Endodermal cell (in vitro differentiated cells): ENCODE data around the gene KRT33B. TPM values are rescaled to one million over a fixed set of nuclear protein-coding genes. Genes with fewer than 3 reads are reported as not detected.

ENCODE experiments used
- DNase-seq: peaks from one replicate; pipeline ENCODE4 v3.0.0-alpha.2; 2017
- H3K27ac ChIP-seq: 2 replicates; pipeline ENCODE4 v1.5.1; 2013; ENCODE audit warnings: mild to moderate bottlenecking, low read depth, low read length, moderate library complexity
- H3K27me3 ChIP-seq: 2 replicates; pipeline ENCODE4 v1.6.1; 2013; ENCODE audit warnings: mild to moderate bottlenecking, low read length, moderate library complexity; ENCODE audit not compliant: insufficient read depth, control insufficient read depth, poor library complexity, severe bottlenecking
- H3K36me3 ChIP-seq: 2 replicates; pipeline ENCODE4 v1.7.0; 2013; ENCODE audit warnings: mild to moderate bottlenecking, low read length, moderate library complexity; ENCODE audit not compliant: control insufficient read depth, insufficient read depth
- H3K4me1 ChIP-seq: one replicate; pipeline ENCODE4 v1.7.0; 2013; ENCODE audit warnings: low read length; ENCODE audit not compliant: control insufficient read depth, insufficient read depth
- H3K4me3 ChIP-seq: 2 replicates; pipeline ENCODE4 v1.5.1; 2013; ENCODE audit warnings: mild to moderate bottlenecking, low read length, moderate library complexity
- H3K9ac ChIP-seq: 2 replicates; pipeline ENCODE4 v1.6.1; 2013; ENCODE audit warnings: mild to moderate bottlenecking, low read length, moderate library complexity; ENCODE audit not compliant: poor library complexity, severe bottlenecking; ENCODE audit errors: extremely low read depth
- H3K9me3 ChIP-seq: 2 replicates; pipeline ENCODE4 v1.6.1; 2013; ENCODE audit warnings: mild to moderate bottlenecking, low read length, moderate library complexity; ENCODE audit not compliant: control insufficient read depth
- H3K27ac Mint-ChIP-seq: 2 replicates; pipeline ENCODE4 v1.8.0; 2020; ENCODE audit warnings: mixed read lengths
- H3K27me3 Mint-ChIP-seq: 2 replicates; pipeline ENCODE4 v1.8.0; 2021; ENCODE audit warnings: mild to moderate bottlenecking, mixed read lengths; ENCODE audit not compliant: insufficient read depth
- H3K36me3 Mint-ChIP-seq: 2 replicates; pipeline ENCODE4 v1.8.0; 2020; ENCODE audit warnings: low read depth, mixed read lengths
- H3K4me1 Mint-ChIP-seq: 2 replicates; pipeline ENCODE4 v1.8.0; 2020; ENCODE audit warnings: mixed read lengths
- H3K4me3 Mint-ChIP-seq: 2 replicates; pipeline ENCODE4 v1.8.0; 2020; ENCODE audit warnings: mild to moderate bottlenecking, moderate library complexity, mixed read lengths
- H3K9me3 Mint-ChIP-seq: 2 replicates; pipeline ENCODE4 v1.8.0; 2020; ENCODE audit warnings: mild to moderate bottlenecking, mixed read lengths
- CTCF ChIP-seq: fragments of 200-600 bp; sonication (generic); conservative IDR thresholded peaks from 2 replicates; pipeline ENCODE4 v1.5.0; 2021; ENCODE audit warnings: antibody characterized with exemption, mild to moderate bottlenecking
- WGBS, 2 experiments: methylation state at CpG; one replicate each; pipeline versions ENCODE4 v1.1.5 to v1.1.7; 2013; ENCODE audit warnings: missing lambda C conversion rate in 2 of 2, mixed read lengths in 1 of 2; ENCODE audit not compliant: insufficient coverage in 1 of 2, insufficient read length in 1 of 2; 5-methylcytosine and 5-hydroxymethylcytosine counted together
- total RNA-seq, 2 donors: library from RNA; stranded (reverse); fragmentation: NEBNext Ultra II Directional in 1 of 2; extraction: Animal tissue kit (Norgen Biotek cat#: 25700) in 1 of 2; gene quantifications; 2 replicates in 1 of 2; 3 replicates in 1 of 2; pipeline ENCODE4 v1.2.1, GENCODE V29; 2021

KRT33B gene
- total RNA-seq, 2 donors from 2014 or later, result not detected

- no peak for DNase-seq
- TF ChIP-seq CTCF, result no peak
- Histone ChIP-seq H3K4me1 (no peaks in the 10 kb centered on the region), H3K27ac (no peak overlapping the region), H3K36me3 (no peaks in the 10 kb centered on the region), H3K9me3 (peaks cover 27% of the 10 kb centered on the region), H3K9ac (no peak overlapping the region), H3K27me3 (no peaks in the 10 kb centered on the region), H3K4me3 (no peak overlapping the region)
- no peak overlapping the region for H3K27ac Mint-ChIP-seq
- 87 to 90% methylated on average over 3 of the region's 3 CpGs for WGBS, 2 experiments
- H3K36me3 Mint-ChIP-seq, result no peaks in the 10 kb centered on the region
- peaks cover 38% of the 10 kb centered on the region for H3K9me3 Mint-ChIP-seq
- H3K27me3 Mint-ChIP-seq, result peaks cover 14% of the 10 kb centered on the region
- H3K4me3 Mint-ChIP-seq, result no peak overlapping the region
- H3K4me1 Mint-ChIP-seq, result no peaks in the 10 kb centered on the region
These were observed 26.6 kb downstream of the KRT33B start for GRCh38 chr17:41343029-41343428.

DNA sequence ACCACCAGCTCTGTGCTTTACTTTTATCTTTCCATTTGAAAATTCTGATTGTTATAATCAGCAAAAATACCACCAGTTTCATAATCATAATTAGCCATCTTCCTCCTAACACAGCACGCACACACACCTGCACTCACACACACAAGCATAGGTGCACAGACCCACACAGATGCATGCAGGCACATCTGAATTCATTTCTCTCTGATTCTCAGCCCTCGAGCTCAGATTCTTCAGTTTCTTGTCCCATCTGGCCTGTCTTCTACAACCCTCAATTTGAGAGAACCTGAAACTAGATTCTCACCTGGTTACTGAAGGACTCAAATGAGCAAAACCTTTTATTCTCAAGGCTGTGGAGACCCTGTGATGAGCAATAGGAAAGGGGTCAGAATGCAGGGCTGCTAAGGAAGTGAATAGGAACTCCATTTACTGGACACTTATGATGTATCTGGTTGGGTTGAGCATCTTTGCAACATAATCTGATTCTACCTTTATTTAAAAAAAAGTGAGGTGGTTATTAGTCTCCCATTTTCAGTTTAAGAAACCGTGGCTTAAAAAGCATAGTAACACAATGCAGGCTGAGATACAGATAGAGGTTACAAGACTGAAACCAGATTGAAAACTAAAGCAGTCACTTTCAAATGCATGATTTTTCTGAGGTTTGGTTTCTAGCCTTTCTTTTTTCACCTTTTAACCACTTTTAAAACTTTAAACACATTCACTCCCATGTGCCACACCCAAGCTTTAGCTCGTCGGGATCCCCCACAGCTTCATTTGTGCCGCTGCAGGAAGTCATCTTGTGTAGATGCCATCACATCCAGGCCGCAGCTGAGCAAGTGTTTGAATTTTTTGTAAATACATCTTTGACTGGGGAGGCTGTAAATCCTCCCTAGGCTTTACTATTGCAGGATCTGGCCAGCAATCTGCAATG lies 28.4 kb downstream of the KRT33B start:
- Histone ChIP-seq H3K27me3 (no peaks in the 10 kb centered on the region), H3K4me3 (no peak overlapping the region), H3K4me1 (no peaks in the 10 kb centered on the region), H3K36me3 (no peaks in the 10 kb centered on the region), H3K9ac (no peak overlapping the region), H3K27ac (no peak overlapping the region), H3K9me3 (peaks cover 27% of the 10 kb centered on the region)
- WGBS, 2 experiments, result 83 to 90% methylated on average over 5 to 7 of the region's 7 CpGs
- Mint-ChIP-seq H3K27me3 (peaks cover 17% of the 10 kb centered on the region), H3K4me1 (no peaks in the 10 kb centered on the region), H3K9me3 (peaks cover 47% of the 10 kb centered on the region), H3K36me3 (no peaks in the 10 kb centered on the region), H3K4me3 (no peak overlapping the region), H3K27ac (no peak overlapping the region)
- DNase-seq, result no peak
- TF ChIP-seq CTCF, result no peak

DNA sequence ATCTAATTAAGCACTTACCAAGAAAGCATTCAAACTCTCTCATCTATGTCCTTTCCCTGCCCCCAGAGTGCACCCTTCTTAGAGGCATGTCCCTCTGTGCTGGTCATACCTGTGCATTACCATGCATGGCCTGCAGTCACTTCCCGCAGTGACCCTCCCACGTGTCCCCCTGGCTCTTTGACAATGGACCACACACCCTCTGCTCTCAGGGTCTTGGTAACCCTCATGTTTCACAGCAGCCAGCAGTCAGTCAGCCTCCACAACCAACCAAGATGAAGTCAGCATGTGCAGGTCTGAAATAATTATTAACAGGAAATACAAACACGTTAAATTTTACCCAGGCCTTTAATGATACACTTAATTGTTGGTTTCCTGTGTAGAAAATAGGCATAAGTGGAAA lies 29.1 kb downstream of the KRT33B start:
- Mint-ChIP-seq H3K27me3 (peaks cover 18% of the 10 kb centered on the region), H3K9me3 (peaks cover 53% of the 10 kb centered on the region), H3K36me3 (no peaks in the 10 kb centered on the region), H3K4me3 (no peak overlapping the region), H3K4me1 (no peaks in the 10 kb centered on the region), H3K27ac (no peak overlapping the region)
- DNase-seq, result no peak
- Histone ChIP-seq H3K9ac (no peak overlapping the region), H3K4me3 (no peak overlapping the region), H3K9me3 (peaks cover 27% of the 10 kb centered on the region), H3K36me3 (no peaks in the 10 kb centered on the region), H3K4me1 (no peaks in the 10 kb centered on the region), H3K27me3 (no peaks in the 10 kb centered on the region), H3K27ac (no peak overlapping the region)
- no peak for TF ChIP-seq CTCF
- WGBS, 2 experiments, result 88 to 100% methylated on average over 1 to 3 of the region's 3 CpGs
